ENCODE results near the gene SLIT3.
"Not testable (repeated sequence)": the region's sequence is repeated elsewhere in the genome, so short reads cannot be mapped to it uniquely, and the experiment has no call there.

Gene SLIT3

DNA sequence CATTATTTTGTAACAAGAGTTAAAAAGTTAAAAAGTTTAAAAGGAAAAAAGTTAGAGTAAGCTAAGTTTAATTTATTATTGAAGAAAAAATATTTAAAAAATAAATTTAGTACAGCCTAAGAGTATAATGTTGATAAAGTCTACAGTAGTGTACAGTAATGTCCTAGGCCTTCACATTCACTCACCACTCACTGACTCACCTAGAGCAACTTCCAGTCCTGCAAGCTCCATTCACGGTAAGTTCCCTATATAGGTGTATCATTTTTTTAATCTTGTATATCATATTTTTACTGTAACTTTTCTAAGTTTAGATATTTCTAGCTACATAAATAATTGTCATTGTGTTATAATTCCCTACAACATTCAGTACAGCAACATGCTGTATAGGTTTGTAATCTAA, 652.4 kb downstream of the SLIT3 start:
- TF ChIP-seq, protein P1, sequence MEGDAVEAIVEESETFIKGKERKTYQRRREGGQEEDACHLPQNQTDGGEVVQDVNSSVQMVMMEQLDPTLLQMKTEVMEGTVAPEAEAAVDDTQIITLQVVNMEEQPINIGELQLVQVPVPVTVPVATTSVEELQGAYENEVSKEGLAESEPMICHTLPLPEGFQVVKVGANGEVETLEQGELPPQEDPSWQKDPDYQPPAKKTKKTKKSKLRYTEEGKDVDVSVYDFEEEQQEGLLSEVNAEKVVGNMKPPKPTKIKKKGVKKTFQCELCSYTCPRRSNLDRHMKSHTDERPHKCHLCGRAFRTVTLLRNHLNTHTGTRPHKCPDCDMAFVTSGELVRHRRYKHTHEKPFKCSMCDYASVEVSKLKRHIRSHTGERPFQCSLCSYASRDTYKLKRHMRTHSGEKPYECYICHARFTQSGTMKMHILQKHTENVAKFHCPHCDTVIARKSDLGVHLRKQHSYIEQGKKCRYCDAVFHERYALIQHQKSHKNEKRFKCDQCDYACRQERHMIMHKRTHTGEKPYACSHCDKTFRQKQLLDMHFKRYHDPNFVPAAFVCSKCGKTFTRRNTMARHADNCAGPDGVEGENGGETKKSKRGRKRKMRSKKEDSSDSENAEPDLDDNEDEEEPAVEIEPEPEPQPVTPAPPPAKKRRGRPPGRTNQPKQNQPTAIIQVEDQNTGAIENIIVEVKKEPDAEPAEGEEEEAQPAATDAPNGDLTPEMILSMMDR (IDR thresholded peaks at IDR 0.05; ENCODE audit: insufficient read depth, low read depth, low read length, missing control alignments) = no peak
- H3K4me3 ChIP-seq (ENCODE audit: low read depth, low read length) = no peak overlapping the region
- no peak for DNase-seq (ENCODE audit: low read depth)

DNA sequence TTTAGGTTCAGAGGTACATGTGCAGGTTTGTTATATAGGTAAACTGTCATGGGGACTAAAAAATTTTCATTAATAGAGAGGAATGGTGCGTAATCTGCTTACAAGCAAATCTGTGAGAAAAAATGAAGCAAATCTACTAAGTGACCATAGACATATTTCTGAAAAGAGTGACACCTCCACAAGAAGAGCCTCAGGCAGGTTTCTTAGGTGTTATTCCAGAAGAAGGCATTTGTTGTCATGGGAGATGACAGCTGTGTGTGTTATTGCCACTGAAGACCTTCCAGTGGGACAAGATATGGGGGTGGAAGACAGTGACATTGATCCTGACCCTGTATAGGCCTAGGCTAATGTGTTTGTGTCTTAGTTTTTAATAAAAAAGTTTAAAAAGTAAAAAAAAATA, 652.9 kb downstream of the SLIT3 start:
- no peak for DNase-seq (ENCODE audit: low read depth)
- TF ChIP-seq, protein P1 (IDR thresholded peaks at IDR 0.05; ENCODE audit: insufficient read depth, low read depth, low read length, missing control alignments) = no peak

DNA sequence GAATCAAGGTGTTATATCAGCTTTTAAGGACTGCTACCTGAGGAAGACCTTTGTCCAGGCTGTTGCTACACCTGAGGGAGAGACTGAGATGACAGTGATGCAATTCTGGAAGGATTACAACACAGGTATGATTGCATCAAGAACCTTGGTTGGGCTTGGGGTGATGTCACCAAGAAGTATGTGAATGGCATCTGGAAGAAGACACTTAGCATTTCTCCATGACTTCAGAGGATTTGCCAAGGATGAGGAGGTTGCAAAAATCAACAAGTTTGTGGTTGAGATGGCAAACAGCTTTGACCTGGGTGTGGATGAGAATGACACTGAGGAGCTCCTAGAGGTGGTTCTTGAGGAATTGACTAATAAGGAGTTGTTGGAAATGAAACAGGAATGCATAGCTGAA, 653.9 kb downstream of the SLIT3 start:
- no peak for DNase-seq (ENCODE audit: low read depth)
- TF ChIP-seq, protein P1 (IDR thresholded peaks at IDR 0.05; ENCODE audit: insufficient read depth, low read depth, low read length, missing control alignments) = no peak
- no peak overlapping the region for H3K4me3 ChIP-seq (ENCODE audit: low read depth, low read length)

More for the DNA sequence above, 652.9 kb downstream of the SLIT3 start:
- no peak overlapping the region for H3K4me3 ChIP-seq (ENCODE audit: low read depth, low read length)

DNA sequence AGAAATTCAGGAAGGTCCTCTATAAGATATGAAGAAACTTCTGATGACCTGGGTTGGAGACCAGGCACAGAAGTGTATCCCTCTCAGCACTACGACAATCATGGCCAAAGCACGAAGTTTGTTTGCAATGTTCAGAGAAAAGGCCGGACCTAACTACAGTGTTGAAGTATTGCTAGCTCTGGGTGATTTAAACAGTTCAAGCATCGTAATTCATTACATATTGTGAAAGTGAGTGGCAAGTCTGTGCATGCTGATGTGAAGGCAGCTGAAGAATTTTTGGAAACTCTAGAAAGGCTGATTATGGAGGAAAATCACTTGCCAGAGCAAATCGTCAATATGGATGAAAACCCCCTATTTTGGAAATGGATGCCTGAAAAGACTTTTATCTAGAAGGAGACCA, 654.6 kb downstream of the SLIT3 start:
- TF ChIP-seq, protein P1 (IDR thresholded peaks at IDR 0.05; ENCODE audit: insufficient read depth, low read depth, low read length, missing control alignments) = no peak
- no peak for DNase-seq (ENCODE audit: low read depth)
- H3K4me3 ChIP-seq (ENCODE audit: low read depth, low read length) = no peak overlapping the region

DNA sequence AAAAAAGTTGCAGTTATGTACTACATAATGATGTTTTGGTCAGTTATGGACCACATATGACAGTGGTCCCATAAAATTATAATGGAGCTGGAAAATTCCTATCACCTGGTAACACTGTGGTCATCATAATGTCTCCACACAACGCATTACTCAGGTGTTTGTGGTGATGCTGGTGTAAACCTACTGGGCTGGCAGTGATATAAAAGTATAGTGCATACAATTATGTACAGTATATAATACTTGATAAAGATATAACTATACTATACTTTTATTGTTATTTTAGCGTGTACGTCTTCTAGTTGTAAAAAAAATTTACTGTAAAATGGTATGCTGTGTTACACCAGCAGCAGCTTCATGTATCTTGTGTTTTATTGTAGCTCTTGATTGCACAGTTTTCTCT, 655.7 kb downstream of the SLIT3 start:
- H3K4me3 ChIP-seq (ENCODE audit: low read depth, low read length) = no peak overlapping the region
- TF ChIP-seq, protein P1 (IDR thresholded peaks at IDR 0.05; ENCODE audit: insufficient read depth, low read depth, low read length, missing control alignments) = no peak
- no peak for DNase-seq (ENCODE audit: low read depth)

DNA sequence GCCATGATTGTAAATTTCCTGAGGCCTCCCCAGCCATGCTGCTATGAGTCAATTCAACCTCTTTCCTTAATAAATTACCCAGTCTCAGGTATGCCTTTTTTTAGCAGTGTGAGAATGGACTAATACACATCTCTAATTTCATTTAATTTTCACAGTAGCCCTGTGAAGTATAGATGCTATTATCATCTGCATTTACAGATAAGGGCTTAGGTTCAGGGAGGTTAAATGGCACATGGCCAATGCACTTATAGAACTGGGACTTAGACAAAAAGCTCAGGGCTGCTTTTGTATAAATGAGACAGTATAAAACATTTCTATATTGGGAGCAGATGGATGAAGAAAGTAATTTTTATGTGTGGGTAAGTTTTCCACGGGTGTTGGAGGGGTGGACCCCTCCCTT, 658.9 kb downstream of the SLIT3 start:
- H3K4me3 ChIP-seq (ENCODE audit: low read depth, low read length) = no peak overlapping the region
- DNase-seq (ENCODE audit: low read depth) = no peak
- TF ChIP-seq, protein P1 (IDR thresholded peaks at IDR 0.05; ENCODE audit: insufficient read depth, low read depth, low read length, missing control alignments) = no peak

DNA sequence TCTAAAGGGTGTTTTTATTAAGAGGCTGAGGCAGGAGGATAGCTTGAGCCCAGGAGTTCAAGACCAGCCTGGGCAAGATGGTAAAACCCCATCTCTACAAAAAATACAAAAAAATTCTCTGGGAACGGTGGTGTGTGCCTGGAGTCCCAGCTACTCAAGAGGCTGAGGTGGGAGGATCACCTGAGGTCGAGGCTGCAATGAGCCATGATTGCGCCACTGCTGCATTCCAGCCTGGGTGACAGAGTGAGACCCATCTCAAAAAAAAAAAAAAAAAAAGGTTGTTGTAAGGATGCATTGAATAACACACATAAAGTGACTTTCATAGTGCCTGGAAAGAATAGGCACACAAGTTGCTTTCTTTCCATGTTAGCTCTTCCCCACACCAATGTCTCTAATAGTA, 662.1 kb downstream of the SLIT3 start:
- DNase-seq (ENCODE audit: low read depth); H3K4me3 ChIP-seq (ENCODE audit: low read depth, low read length): not testable (repeated sequence)

Data from GM12865 (cell line).